ENCODE measurements around the gene GDAP1L1.

GRCh38 chr20:44233436-44234016 lies 13.6 kb upstream of the GDAP1L1 start:
- TF ChIP-seq POLR2A (IDR thresholded peaks at IDR 0.05) (no peak), CTCF (IDR thresholded peaks at IDR 0.05) (no peak)

Data from right lobe of liver (tissue), 4 donors.